Stimulated activated CD8-positive, alpha-beta memory T cell treated with anti-CD3 and anti-CD28 coated beads, Interleukin-7, amount 100 ng/mL, for 24 hours (primary cell): Measurements from ENCODE around the gene IL17RE.

Source experiments
- DNase-seq: peaks from one replicate; pipeline ENCODE4 v3.0.0-alpha.2; 2020; ENCODE audit warnings: low read depth

IL17RE gene

DNA sequence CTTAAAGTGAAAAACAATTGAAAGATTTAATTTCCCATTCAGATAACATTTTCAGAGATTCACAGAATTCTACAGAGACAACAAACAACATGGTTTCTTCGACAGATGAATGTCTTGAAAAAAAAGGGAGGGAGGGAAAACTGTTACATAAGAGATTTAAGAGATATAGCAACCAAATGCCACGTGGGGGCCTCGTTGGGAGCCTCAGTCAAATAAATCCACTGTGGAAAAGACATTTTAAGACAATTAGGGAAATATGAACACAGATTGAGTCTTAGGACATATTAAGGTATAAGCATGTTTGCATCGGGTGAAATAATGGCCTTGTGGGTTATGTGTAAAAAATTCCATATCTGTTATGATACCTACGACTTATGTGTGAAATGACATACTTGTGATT is 54.6 kb downstream of the IL17RE start:
- no peak for DNase-seq

DNA sequence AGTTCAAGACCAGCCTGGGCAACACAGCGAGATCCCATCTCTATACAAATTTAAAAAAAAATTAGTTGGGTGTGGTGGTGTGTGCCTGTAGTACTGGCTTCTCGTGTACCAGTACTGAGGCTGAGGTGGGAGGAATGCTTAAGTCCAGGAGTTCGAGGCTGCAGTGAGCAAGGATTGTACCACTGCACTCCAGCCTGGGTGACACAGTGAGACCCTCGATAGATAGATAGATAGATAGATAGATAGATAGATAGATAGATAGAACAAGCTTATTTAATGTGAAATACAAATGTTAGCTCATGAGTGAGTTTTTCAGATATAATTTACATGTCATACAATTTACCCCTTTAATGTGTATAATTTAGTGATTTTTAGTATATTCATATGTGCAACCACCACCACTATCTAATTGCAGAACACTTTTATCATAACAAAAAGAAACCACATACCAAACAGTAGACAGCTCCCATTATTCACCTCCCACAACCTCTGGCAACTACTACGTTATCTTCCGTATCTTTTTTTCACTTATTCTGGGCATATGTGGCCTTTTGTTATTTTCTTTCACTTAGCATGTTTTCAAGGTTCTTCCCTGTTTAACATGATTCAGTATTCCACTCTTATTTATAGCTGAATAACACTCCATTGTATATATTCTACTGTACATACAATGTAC is 62.7 kb downstream of the IL17RE start:
- DNase-seq: no peak
